Cardiac fibroblast (primary cell): Measurements from ENCODE around the gene FKBP8.

Experiments used
- DNase-seq, 2 donors: peaks; one replicate each; pipeline versions ENCODE4 v3.0.0 to v3.0.0-alpha.2; 2010; ENCODE audit warnings: low read depth in 2 of 2
- H3K4me3 ChIP-seq, 2 donors: replicated peaks in 1 of 2; 1 replicate in 1 of 2; 2 replicates in 1 of 2; pipeline ENCODE4 v1.5.1; 2011; ENCODE audit warnings: low read depth in 2 of 2, low read length in 2 of 2, mild to moderate bottlenecking in 2 of 2, moderate library complexity in 1 of 2
- CTCF ChIP-seq: IDR thresholded peaks from one replicate; pipeline ENCODE4 v1.5.1; 2011; ENCODE audit warnings: low read depth, mild to moderate bottlenecking, low read length, inconsistent platforms

The FKBP8 gene

GRCh38 chr19:18483119-18483890 lies 60.1 kb downstream of the FKBP8 start:
- TF ChIP-seq CTCF, result no peak
- no peak for DNase-seq
- H3K4me3 ChIP-seq, result no peak overlapping the region
